HG03521 (cell line): ENCODE results near the gene TTPAL.
"Not testable (repeated sequence)": the region's sequence is repeated elsewhere in the genome, so short reads cannot be mapped to it uniquely, and the experiment has no call there.

ENCODE experiments used
- ATAC-seq: cut with Tn5 transposase; IDR thresholded peaks from one replicate; pipeline ENCODE4 v1.9.1; 2021; ENCODE audit warnings: mild to moderate bottlenecking, moderate library complexity; ENCODE audit not compliant: unreplicated experiment

Gene TTPAL

GRCh38 chr20:44467289-44467883 lies 8.3 kb upstream of the TTPAL start:
- no peak for ATAC-seq

DNA sequence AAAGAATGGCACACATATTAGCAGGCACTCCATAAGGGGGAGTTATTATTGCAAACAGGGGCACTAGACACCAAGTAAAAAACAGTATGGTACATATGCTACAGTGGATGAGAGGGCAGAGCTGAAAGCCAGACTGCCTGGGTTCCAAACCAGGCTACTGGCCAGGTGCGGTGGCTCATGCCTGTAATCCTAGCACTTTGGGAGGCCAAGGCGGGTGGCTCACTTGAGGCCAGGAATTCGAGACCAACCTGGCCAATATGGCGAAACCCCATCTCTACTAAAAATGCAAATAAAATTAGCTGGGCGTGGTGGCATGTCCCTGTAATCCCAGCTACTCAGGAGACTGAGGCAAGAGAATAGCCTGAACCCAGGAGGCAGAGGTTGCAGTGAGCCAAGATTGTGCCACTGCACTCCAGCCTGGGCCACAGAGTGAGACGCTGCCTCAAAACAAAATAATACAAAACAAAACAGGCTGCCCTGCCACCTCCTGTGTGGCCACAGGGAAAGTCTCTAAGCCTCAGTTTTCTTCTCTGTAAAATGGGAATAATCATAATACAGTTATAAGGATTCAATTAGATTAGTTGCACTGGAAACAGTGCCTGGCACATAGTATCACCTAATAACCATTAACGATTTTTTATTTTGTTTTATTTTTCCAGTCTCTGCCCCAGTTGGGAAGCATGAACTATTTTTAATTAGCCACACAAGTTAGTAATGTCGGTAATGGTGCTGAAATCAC lies 7.5 kb upstream of the TTPAL start:
- no peak for ATAC-seq

GRCh38 chr20:44470327-44470726 lies 5.3 kb upstream of the TTPAL start:
- no peak for ATAC-seq

GRCh38 chr20:44471481-44471882 lies 4.2 kb upstream of the TTPAL start:
- no peak for ATAC-seq

DNA sequence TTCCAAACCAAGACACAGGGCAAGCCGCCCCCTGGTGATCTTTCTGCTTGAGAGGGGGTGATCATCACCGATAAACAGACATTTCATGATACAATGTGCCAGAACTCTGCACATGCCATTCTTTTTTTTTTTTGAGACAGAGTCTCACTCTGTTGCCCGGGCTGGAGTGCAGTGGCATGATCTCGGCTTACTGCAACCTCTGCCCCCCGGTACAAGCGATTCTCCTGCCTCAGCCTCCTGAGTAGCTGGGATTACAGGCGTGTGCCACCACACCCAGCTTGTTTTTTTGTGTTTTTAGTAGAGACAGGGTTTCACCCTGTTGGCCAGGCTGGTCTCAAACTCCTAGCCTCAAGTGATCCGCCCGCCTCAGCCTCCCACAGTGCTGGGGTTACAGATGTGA lies 3.4 kb upstream of the TTPAL start:
- not testable (repeated sequence) for ATAC-seq

GRCh38 chr20:44475372-44475693 lies 341 bp upstream of the TTPAL start:
- ATAC-seq, result no peak

- ATAC-seq, result no peak
These were observed 1.5 kb downstream of the TTPAL start for GRCh38 chr20:44477151-44477550.

DNA sequence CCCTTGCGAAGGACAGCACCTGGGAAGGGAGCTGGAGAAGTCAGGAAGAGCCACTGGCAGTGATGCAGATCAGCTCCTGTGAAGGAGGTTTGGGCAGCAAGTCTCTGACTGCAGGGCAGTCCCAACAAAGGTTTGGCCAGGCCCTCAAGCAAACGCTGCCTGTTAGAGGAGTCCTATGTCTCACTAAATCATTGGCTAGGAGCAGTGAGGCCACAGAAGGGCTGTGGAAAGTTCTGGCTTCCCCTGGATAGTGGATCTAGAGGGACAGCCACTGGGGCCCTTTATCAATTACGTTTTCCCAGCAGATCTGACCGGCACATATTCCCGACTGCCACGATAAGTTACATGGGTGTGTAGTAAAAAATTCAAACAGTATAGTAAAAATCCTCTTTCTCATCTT lies 2.5 kb downstream of the TTPAL start:
- ATAC-seq, result no peak

- no peak for ATAC-seq
These were observed 4.0 kb downstream of the TTPAL start for GRCh38 chr20:44479643-44480042.

- no peak for ATAC-seq
These were observed 4.4 kb downstream of the TTPAL start for GRCh38 chr20:44480097-44480496.

GRCh38 chr20:44481719-44482416 lies 6.2 kb downstream of the TTPAL start:
- no peak for ATAC-seq

DNA sequence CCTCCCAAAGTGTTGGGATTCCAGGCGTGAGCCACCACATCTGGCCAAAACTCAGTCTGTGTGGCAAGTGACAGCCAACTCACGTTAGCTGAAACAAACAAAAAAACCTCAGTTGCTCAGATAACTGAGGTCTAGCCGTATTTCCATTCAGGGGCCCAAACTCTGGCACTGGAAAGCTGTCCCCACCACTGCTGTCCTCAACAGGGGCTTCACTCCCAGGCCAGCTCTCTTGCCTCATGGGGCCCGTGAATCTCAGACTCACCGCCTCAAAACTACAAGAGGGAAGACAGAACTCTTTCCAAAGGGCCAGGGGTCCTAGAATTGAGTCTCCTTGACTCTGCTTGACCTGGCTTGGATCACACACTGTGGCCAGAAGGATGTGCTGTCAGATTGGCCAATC lies 7.4 kb downstream of the TTPAL start:
- ATAC-seq, result no peak

- ATAC-seq, result no peak
These were observed 9.6 kb downstream of the TTPAL start for GRCh38 chr20:44485078-44485829.

DNA sequence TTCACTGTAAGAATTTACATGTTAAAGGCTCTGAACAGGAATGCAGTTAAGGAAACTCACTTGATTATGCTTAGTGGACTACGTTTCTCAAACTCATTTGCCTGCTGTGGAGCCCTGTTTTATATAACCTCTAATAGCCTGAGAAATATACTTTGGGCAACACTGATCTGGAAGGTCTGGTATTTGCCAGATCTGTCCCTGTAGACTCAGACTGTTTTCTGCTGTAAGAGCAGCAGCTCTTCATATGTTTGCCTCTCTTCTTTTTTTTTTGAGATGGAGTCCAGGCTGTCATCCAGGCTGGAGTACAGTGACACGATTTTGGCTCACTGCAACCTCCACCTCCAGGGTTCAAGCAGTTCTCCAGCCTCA lies 10.1 kb downstream of the TTPAL start:
- ATAC-seq, result no peak

DNA sequence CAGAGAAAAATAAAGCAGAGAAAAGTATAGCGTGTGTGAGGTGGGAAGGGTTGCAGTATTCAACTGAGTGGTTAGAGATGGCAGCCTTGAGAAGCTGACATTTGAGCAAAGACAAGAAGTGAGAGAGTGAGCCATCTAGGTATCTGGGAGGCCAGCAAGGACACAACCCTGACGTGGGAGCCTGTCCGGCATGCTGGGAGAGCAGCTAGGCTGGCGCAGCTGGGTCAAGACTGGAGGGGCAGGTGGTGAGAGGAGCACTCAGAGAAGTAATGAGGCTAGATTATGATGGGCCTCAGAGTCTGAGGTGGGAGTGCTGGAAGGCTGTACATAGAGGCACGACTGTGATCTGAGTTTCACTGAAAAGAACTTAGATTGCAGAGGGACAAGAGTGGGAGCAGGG lies 12.9 kb downstream of the TTPAL start:
- no peak for ATAC-seq

DNA sequence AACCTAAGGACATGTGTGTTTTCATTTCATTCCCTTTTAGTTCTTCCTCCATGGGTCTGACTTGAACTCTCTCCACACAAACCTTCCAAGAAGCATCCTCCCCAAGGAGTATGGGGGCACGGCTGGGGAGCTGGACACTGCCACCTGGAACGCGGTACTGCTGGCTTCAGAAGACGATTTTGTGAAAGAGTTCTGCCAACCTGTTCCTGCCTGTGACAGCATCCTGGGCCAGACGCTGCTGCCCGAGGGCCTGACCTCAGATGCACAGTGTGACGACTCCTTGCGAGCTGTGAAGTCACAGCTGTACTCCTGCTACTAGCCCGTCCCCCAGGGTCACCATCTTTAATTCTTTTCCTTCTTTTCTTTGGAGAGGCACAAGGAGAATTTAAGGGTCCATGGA lies 13.5 kb downstream of the TTPAL start:
- no peak for ATAC-seq

- ATAC-seq, result no peak
These were observed 14.3 kb downstream of the TTPAL start for GRCh38 chr20:44489931-44490330.

DNA sequence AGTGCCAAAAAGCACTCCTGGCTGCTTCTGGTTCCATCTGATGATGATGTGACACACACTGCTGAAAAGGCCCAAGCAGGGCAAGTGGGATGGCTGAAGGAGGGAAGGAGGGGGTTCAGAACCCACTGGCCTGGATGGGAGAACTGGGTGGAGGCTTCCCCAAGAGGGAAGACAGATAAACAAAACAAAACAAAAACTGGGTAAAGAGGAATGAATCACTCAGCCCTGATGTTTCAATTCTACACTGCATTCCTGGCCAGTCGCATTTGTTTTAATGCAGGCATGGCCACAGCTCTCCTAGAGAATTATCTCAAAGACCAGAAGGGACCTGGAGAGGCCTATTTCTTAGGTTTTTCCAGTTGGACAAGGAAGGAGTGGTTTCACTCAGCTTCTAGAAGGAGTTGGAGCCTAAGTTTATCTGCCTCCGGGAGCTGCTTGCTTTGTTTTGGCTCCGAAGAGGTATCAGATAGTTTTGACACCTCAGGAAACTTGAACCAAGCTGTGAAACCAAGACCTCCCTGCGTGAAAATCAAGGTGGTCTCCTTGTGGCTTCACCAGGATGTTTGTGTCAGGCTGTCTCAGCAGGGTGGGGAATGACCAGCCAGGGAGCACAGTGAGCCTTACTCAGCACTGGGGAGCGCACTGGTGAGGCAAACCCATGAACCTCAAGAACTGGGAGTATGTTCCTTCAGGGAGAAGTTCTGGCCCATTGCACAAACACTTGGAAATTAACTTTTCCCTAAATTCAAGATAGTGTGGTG lies 16.1 kb downstream of the TTPAL start:
- no peak for ATAC-seq

- no peak for ATAC-seq
These were observed 18.6 kb downstream of the TTPAL start for GRCh38 chr20:44494266-44494665.

DNA sequence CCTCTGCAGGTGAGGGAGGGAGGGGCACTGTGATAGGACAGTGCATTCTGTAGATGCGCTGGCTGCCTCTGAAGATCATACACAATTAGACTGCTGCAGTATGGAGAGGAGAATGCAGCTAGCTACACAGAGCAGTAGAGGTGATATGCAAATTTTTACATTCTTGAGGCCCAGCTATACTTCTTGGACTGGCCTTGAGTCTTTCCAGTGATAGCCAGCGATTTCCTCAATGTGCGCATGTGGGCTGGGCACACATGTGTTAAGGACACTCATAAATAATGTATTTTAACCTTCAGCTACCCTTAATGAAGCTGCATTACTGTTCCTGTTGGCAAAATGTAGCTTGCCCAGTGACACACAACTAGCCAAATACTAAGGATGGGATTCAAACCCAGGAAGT lies 19.0 kb downstream of the TTPAL start:
- ATAC-seq, result no peak

GRCh38 chr20:44495257-44495656 lies 19.6 kb downstream of the TTPAL start:
- no peak for ATAC-seq
